Measurements from ENCODE around the gene LCN2. TPM values are rescaled to one million over a fixed set of nuclear protein-coding genes. Genes with fewer than 3 reads are reported as not detected.

Gene LCN2
- total and polyA plus RNA-seq, 9 donors, result 0.09 to 2.8 (median 1.2) TPM

DNA sequence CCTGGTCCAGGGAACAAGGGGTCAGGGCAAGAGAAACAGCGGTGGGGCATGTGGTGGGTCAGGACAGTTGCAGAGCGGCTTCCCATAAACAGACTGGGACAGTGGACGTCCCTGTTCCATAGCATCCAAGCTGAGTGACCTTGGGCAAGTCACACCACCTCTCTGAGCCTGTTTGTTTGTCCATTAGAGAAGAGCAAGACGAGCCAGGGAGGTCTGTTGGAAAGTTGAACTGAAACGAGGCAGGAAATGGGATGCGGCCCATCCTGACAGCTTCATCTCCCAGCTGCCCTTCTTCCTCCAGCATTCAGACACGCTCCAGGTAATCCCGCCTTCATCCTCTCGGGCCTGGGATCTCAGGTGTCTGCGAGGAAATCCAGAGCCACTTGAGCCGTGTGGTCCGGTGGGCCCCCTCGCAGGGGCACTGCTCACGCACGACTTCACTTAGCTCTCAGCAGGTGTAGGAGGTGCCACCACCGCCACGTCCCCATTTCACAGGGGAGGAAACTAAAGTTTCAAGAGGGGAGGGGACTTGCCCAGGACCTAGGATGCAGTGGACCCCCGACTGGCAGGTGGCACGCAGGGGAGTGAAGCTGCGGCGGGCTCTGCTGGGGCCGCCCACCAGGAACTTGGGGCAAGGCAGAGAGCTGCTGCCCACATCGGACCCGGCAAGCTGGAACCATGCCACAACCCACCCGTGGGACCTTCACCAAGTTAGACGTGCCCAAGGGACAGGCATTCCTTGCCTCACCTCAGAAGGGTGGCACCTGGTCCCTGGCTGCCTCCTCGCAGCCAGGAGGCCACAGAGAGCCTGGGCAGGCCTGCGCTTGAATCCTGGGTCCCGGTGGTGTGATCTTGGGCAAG is 34.7 kb upstream of the LCN2 start:
- H3K27ac ChIP-seq (ENCODE audit: low read length), result no peak overlapping the region
- 81% methylated on average over 27 of the region's 29 CpGs for WGBS (ENCODE audit: insufficient coverage)
- no peak for DNase-seq
- H3K27me3 ChIP-seq (ENCODE audit: control insufficient read depth, insufficient read depth, low read length), result no peaks in the 10 kb centered on the region
- H3K9me3 ChIP-seq (replicated peaks; ENCODE audit: control insufficient read depth, low read depth, low read length), result no peaks in the 10 kb centered on the region
- peaks cover 18% of the 10 kb centered on the region for H3K36me3 ChIP-seq (ENCODE audit: control insufficient read depth, insufficient read depth, low read length)
- H3K4me3 ChIP-seq (ENCODE audit: low read length), result no peak overlapping the region
- peaks cover 30% of the 10 kb centered on the region for H3K4me1 ChIP-seq (ENCODE audit: control insufficient read depth, insufficient read depth, low read length)

DNA sequence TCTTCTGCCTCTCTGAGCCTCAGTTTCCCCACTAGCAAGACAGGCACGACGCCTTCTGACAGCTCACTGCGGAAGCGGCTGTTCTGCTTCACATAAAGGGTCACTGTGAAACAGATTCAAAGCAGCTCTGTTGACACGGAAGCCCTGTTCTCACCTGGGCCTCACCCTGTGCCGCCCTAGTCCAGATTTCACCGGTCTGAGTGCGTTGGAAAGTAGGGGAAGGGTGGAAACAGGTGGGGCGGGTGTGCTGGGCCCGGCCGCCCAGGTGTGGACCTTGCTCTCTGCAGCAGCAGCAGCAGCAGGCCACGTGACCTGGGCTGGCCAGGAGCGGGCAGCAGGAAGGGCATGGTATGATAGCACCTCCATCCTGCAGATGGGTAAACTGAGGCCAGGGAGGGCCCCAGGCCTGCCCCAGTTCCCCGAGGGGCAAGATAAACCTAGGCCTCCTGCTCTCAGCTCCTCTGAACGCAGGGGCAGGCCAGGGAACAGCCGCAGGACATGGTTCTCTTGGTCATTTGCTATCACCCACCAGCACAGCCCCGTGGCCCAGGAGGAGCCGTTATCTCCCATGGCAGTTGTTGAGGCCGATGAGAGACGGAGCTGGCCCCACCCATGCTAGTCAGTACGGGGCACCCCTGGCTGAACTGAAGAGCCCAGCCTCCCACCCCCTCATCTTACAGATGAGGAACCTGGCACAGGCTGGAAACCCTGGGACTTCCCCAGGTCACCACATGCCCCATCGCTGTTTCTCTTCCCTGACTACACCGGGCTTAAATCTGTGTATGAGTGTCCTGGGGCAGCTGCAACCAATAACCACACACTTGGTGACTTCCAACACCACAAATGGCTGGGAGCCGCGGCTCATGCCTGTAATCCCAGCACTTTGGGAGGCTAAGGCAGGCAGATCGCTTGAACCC is 33.8 kb upstream of the LCN2 start:
- DNase-seq, result no peak
- Histone ChIP-seq H3K9me3 (replicated peaks; ENCODE audit: control insufficient read depth, low read depth, low read length) (no peaks in the 10 kb centered on the region), H3K4me3 (ENCODE audit: low read length) (no peak overlapping the region), H3K4me1 (ENCODE audit: control insufficient read depth, insufficient read depth, low read length) (peaks cover 27% of the 10 kb centered on the region), H3K27ac (ENCODE audit: low read length) (no peak overlapping the region), H3K36me3 (ENCODE audit: control insufficient read depth, insufficient read depth, low read length) (peaks cover 23% of the 10 kb centered on the region), H3K27me3 (ENCODE audit: control insufficient read depth, insufficient read depth, low read length) (no peaks in the 10 kb centered on the region)
- 89% methylated on average over 22 of the region's 26 CpGs for WGBS (ENCODE audit: insufficient coverage)

DNA sequence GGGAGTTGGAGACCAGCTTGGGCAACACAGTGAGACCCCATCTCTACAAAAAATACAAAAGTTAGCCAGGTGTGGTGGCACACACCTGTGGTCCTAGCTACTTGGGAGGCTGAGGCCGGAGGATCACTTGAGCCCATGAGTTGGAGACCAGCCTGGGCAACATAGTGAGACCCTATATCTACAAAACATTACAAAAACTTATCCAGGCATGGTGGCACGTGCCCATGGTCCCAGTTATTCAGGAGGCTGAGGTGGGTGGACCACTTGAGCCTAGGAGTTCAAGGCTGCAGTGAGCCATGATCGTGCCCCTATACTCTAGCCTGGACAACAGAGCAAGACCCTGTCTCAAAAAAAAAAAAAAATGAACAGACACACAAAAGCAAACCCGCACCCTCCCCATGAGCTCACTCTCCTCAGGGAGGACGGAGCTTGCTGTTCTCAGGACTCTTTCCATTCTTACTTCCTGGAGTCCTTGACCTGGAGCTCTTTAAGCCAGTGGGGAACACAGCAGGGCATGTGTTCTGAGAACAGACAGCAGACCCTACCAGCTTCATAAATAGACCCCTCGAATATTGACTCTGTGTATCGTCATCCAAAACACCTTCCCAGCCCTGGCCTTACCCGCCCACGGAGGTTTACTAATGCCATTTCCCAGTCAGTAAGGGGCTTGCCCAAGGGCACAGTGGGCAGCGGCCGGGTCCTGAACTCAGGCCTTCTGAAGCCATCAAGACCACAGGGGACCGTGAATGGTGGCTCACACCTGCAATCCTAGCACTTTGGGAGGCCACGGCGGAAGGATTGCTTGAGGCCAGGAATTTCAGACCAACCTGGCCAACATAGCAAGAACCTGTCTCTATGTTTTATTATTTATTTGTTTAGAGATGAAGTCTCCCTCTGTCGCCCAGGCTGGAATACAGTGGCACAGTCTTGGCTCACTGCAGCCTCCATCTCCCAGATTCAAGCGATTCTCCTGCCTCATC is 32.9 kb upstream of the LCN2 start:
- WGBS (ENCODE audit: insufficient coverage), result 89% methylated on average over 9 of the region's 16 CpGs
- Histone ChIP-seq H3K9me3 (replicated peaks; ENCODE audit: control insufficient read depth, low read depth, low read length) (no peaks in the 10 kb centered on the region), H3K4me1 (ENCODE audit: control insufficient read depth, insufficient read depth, low read length) (peaks cover 20% of the 10 kb centered on the region), H3K27ac (ENCODE audit: low read length) (no peak overlapping the region), H3K4me3 (ENCODE audit: low read length) (no peak overlapping the region), H3K27me3 (ENCODE audit: control insufficient read depth, insufficient read depth, low read length) (no peaks in the 10 kb centered on the region), H3K36me3 (ENCODE audit: control insufficient read depth, insufficient read depth, low read length) (peaks cover 32% of the 10 kb centered on the region)
- DNase-seq, result no peak

DNA sequence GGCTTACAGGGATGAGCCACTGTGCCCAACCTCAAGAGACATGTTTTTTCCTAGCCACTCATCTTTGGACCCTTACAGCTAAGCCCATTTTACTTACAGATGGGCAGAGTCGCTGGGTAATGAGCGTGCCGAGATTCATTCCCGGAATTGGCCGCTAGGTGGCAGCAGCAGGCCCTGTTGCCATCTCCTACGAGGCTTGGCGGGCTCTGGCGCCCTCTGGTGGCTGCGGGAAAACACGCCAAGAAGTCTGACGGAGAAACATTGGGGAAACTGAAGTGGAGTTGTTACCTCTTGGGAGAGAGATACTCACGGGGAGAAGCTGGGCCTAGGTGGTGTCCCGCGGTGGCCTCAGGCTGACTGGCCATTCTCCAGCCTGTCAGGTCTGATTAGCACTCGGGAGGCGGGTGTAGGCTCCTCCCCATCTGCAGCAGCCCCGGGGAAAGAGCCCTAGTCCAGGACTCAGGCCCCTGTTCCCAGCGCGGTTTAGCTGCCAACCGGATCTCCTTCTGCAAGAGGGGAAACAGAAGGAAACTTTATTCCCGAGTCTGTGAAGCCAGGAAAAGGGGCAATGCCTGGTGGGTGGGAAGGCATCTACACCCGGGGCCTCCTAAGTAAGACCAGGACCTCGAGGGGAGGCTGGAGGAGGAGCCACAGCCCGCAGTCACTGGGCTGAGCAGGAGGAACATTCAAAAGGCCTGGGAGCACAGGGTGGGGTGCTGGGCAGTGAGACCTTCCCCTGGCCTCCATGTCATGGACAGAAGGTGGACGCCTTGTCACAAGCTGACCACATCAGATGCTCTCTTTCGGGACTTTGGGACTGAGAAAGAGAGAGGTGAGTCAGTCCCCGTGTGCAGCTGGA is 31.4 kb upstream of the LCN2 start:
- WGBS (ENCODE audit: insufficient coverage), result 6% methylated on average over 24 of the region's 27 CpGs
- Histone ChIP-seq H3K9me3 (replicated peaks; ENCODE audit: control insufficient read depth, low read depth, low read length) (no peaks in the 10 kb centered on the region), H3K27me3 (ENCODE audit: control insufficient read depth, insufficient read depth, low read length) (no peaks in the 10 kb centered on the region), H3K36me3 (ENCODE audit: control insufficient read depth, insufficient read depth, low read length) (peaks cover 42% of the 10 kb centered on the region), H3K4me1 (ENCODE audit: control insufficient read depth, insufficient read depth, low read length) (peaks cover 20% of the 10 kb centered on the region), H3K27ac (ENCODE audit: low read length) (no peak overlapping the region), H3K4me3 (ENCODE audit: low read length) (peak overlapping the region; percentile 24)
- DNase-seq, result peak; percentile 92

DNA sequence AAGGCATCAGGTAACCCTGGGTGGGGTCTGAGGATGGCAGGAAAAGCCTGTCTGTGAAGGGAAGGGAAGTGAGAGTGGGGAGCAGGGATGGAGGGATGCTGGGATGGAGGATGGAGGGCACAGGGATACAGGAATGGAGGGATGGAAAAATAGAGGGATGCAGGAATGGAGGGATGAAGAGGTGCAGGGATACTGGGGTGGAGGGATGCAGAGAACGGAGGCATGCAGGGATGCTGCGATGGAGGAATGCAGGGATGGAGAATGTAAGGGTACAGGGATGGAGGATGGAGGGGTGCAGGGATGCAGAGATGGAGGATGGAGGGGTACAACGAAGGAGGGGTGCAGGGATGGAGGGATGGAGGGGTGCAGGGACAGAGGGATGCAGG is 30.8 kb upstream of the LCN2 start:
- WGBS (ENCODE audit: insufficient coverage), result 64% methylated on average over 3 of the region's 3 CpGs
- no peaks in the 10 kb centered on the region for H3K27me3 ChIP-seq (ENCODE audit: control insufficient read depth, insufficient read depth, low read length)
- no peak overlapping the region for H3K27ac ChIP-seq (ENCODE audit: low read length)
- H3K4me1 ChIP-seq (ENCODE audit: control insufficient read depth, insufficient read depth, low read length), result peaks cover 20% of the 10 kb centered on the region
- DNase-seq, result no peak
- H3K9me3 ChIP-seq (replicated peaks; ENCODE audit: control insufficient read depth, low read depth, low read length), result no peaks in the 10 kb centered on the region
- peaks cover 40% of the 10 kb centered on the region for H3K36me3 ChIP-seq (ENCODE audit: control insufficient read depth, insufficient read depth, low read length)
- no peak overlapping the region for H3K4me3 ChIP-seq (ENCODE audit: low read length)

DNA sequence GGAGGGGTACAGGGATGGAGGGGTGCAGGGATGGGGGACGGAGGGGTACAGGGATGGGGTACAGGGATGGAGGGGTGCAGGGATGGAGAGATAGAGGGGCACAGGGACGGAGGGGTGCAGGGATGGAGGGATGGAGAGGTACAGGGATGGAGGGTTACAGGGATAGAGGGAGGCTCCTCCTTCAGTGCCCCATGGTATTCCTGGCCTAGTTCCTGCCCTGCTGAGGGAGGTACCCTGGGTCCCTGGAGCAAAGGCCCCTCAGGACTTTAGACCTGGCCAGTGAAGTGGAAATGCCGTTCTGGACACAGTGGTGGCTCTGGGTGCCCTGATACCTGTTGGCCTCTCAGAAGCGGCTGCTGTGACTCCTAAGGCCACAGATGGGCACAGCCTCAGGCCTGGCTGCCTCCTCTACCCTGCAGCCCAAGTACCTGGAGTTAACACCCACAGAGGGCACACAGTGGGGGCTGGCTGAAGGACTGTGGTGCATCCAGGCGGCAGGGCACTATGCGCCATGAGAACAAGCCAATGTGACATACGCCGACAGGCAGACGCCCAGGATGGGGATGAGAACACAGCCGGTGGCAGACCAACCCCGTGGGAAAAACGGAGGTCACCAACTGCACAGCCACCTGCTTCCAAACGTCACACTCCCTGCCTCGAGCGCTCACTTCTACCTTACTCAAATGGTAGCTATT is 30.1 kb upstream of the LCN2 start:
- H3K4me3 ChIP-seq (ENCODE audit: low read length), result no peak overlapping the region
- no peak for DNase-seq
- peaks cover 20% of the 10 kb centered on the region for H3K4me1 ChIP-seq (ENCODE audit: control insufficient read depth, insufficient read depth, low read length)
- H3K27ac ChIP-seq (ENCODE audit: low read length), result no peak overlapping the region
- peaks cover 39% of the 10 kb centered on the region for H3K36me3 ChIP-seq (ENCODE audit: control insufficient read depth, insufficient read depth, low read length)
- H3K9me3 ChIP-seq (replicated peaks; ENCODE audit: control insufficient read depth, low read depth, low read length), result no peaks in the 10 kb centered on the region
- WGBS (ENCODE audit: insufficient coverage), result 70% methylated on average over 8 of the region's 15 CpGs
- no peaks in the 10 kb centered on the region for H3K27me3 ChIP-seq (ENCODE audit: control insufficient read depth, insufficient read depth, low read length)

DNA sequence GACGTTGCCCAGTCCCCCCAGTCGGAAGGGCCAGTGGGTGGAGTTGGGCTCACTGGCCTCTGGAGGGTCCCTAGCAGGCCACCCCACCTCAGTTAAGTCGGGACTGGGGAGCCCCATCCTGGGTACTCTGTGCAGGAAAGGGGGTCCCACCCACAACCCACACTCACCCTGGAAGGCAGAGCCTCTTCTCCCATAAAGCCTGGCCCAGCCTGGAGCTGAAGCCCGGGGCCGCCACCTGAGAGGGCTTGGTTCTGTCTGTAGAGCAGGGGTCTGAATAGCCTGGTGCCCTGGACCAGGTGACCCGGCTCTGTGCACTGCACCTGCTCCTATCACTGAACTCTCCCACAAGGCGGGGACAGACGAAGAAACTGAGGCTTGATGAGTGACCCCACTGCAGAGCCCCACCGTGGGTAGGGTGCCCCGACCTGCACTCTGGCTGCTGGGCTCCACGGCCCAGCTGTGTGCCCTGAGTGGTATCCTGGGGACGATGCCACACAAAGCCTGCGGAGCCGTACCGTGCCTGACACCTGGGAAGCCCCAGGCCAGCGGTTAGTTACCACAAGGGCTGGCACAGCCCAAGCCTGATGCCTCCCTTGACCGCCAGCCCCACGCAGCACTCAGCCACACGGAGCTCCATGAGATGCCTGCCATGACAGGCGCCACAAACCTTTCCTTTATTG is 29.1 kb upstream of the LCN2 start:
- 79% methylated on average over 14 of the region's 20 CpGs for WGBS (ENCODE audit: insufficient coverage)
- H3K27ac ChIP-seq (ENCODE audit: low read length), result no peak overlapping the region
- no peak for DNase-seq
- H3K36me3 ChIP-seq (ENCODE audit: control insufficient read depth, insufficient read depth, low read length), result peaks cover 45% of the 10 kb centered on the region
- H3K27me3 ChIP-seq (ENCODE audit: control insufficient read depth, insufficient read depth, low read length), result no peaks in the 10 kb centered on the region
- no peak overlapping the region for H3K4me3 ChIP-seq (ENCODE audit: low read length)
- peaks cover 20% of the 10 kb centered on the region for H3K4me1 ChIP-seq (ENCODE audit: control insufficient read depth, insufficient read depth, low read length)
- H3K9me3 ChIP-seq (replicated peaks; ENCODE audit: control insufficient read depth, low read depth, low read length), result no peaks in the 10 kb centered on the region

DNA sequence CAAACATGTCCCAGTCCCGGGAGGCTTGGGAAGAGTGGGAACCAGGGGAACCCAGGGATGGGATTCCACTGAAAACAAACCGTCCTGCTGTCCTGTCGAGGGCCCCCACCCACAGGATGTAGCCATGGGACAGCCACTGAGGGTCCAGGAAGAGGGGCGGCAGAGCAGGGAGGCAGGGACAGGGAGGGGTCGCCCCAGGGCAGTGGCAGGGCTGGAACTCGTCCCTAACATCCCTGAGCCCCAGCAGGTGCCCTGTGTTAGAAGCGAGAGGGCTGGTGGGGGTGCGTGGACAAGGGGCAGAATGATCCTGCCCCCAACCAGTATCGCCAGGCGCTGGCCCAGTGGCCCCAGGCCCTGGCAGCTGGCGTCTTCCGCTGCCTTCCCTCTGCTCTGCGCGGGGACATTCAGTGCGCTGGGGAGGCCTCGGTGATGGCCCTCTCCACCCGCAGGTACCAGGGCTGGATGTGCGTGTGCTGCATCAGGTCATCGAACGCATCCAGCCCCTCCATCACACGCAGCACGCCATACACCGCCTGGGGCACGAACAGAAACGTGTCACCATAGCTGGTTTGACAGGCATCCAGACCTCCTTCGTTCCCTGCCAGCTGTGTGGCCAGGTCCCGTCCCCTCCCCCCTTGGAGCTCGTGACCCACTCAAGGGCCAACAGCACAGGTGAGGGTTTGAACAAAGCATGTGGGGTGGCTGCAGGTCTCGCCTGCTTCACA is 28.4 kb upstream of the LCN2 start:
- DNase-seq, result no peak
- WGBS (ENCODE audit: insufficient coverage), result 82% methylated on average over 23 of the region's 29 CpGs
- peaks cover 25% of the 10 kb centered on the region for H3K4me1 ChIP-seq (ENCODE audit: control insufficient read depth, insufficient read depth, low read length)
- H3K36me3 ChIP-seq (ENCODE audit: control insufficient read depth, insufficient read depth, low read length), result peaks cover 43% of the 10 kb centered on the region
- no peak overlapping the region for H3K4me3 ChIP-seq (ENCODE audit: low read length)
- H3K27ac ChIP-seq (ENCODE audit: low read length), result no peak overlapping the region
- H3K27me3 ChIP-seq (ENCODE audit: control insufficient read depth, insufficient read depth, low read length), result no peaks in the 10 kb centered on the region
- H3K9me3 ChIP-seq (replicated peaks; ENCODE audit: control insufficient read depth, low read depth, low read length), result no peaks in the 10 kb centered on the region

Data from muscle of leg (tissue), 11 donors.